Stimulated activated naive CD8-positive, alpha-beta T cell treated with anti-CD3 and anti-CD28 coated beads, Interleukin-15, amount 100 ng/mL, for 72 hours (primary cell): ENCODE results near the gene COX15.
A peak's percentile ranks its signal among the peaks of the same experiment; 100 is the strongest.
"Not testable (repeated sequence)": the region's sequence is repeated elsewhere in the genome, so short reads cannot be mapped to it uniquely, and the experiment has no call there.

Experiments
- ATAC-seq: fragments of 150-1000 bp; cut with Tn5 transposase; 2 replicates; pipeline ENCODE4 v1.10.0; 2021; ENCODE audit warnings: mild to moderate bottlenecking, moderate library complexity
- DNase-seq, 2 donors: peaks; one replicate each; pipeline ENCODE4 v3.0.0; 2021 to 2022
- H3K27ac Mint-ChIP-seq, 2 donors: one replicate each; pipeline ENCODE4 v1.8.0; 2022; ENCODE audit warnings: mild to moderate bottlenecking in 2 of 2, mixed read lengths in 2 of 2, moderate library complexity in 2 of 2
- H3K27me3 Mint-ChIP-seq: one replicate; pipeline ENCODE4 v1.8.0; 2022; ENCODE audit warnings: mixed read lengths
- H3K4me1 Mint-ChIP-seq: one replicate; pipeline ENCODE4 v1.8.0; 2022; ENCODE audit warnings: mild to moderate bottlenecking, mixed read lengths
- H3K4me3 Mint-ChIP-seq, 2 donors: one replicate each; pipeline ENCODE4 v1.8.0; 2022; ENCODE audit warnings: mild to moderate bottlenecking in 2 of 2, mixed read lengths in 2 of 2, moderate library complexity in 1 of 2
- H3K9me3 Mint-ChIP-seq, 2 donors: one replicate each; pipeline ENCODE4 v1.8.0; 2022; ENCODE audit warnings: mixed read lengths in 2 of 2

COX15 gene

DNA sequence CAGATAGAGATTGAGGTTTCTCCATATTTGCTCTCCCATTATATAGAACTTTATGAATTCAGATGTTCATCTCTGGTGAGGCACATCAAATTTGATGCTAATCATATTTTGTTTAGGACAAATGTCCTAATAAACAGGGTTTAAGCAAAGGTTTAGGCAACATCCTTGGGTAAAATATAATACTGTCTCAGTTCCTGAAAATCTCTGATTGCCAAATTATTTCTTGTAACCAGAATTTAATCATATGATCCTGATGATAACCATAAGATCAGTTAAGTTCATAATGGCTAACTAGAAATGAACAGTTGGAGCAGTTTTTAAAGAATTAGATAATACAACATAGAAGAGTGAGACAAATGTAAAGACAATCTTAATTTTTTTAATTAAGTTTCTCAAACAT, 18.7 kb upstream of the COX15 start:
- Mint-ChIP-seq H3K27ac (no peak overlapping the region), H3K4me3 (no peak overlapping the region), H3K9me3 (no peaks in the 10 kb centered on the region), H3K27me3 (no peaks in the 10 kb centered on the region), H3K4me1 (peaks cover 7% of the 10 kb centered on the region)
- DNase-seq (no peak), ATAC-seq (no peak)

DNA sequence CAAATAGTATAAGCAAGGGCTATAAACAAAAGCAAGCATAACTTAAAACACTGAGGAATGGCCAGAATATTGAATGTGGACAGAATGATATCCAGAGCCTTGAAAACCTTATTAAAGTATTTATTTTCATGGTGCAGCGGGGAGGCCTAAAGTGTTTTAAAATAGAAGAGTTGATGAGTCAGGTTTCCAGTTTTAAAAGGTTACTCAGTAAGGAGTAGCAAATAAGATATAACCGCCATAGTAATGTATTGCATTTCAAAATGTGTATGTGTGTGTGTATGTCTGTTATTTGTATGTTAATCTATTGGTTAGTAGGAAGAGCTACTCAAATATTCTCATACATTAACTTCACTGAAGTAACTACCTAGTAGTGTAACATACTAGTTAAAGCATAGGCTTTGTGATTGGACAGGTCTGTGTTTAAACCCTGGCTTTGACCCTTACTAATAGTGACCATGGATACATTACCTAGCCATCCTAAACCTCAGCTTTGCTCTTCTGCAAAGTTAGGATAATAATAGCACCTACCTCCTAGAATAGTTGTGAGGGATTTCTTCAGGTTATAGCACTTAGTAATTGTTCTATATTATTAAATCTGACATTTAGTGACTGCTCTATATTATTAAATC, 17.0 kb upstream of the COX15 start:
- no peak overlapping the region for H3K4me3 Mint-ChIP-seq
- ATAC-seq (no peak), DNase-seq (no peak)
- no peaks in the 10 kb centered on the region for H3K27me3 Mint-ChIP-seq
- no peaks in the 10 kb centered on the region for H3K9me3 Mint-ChIP-seq
- no peak overlapping the region for H3K27ac Mint-ChIP-seq
- peaks cover 7% of the 10 kb centered on the region for H3K4me1 Mint-ChIP-seq

DNA sequence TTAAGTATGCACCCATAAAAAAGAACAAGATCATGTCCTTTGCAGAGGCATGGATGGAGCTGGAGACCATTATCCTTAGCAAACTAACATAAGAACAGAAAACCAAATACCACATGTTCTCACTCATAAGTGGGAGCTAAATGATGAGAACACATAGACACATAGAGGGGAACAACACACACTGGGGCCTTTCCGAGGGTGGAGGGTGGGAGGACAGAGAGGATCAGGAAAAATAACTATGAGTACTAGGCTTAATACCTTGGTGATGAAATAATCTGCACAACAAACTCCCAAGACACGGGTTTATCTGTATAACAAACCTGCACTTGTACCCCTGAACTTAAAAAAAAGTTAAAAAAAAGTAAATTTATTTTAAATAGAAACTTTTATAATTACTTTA, 14.2 kb upstream of the COX15 start:
- ATAC-seq, H3K27me3 Mint-ChIP-seq, DNase-seq, H3K9me3 Mint-ChIP-seq, H3K27ac Mint-ChIP-seq, H3K4me3 Mint-ChIP-seq: not testable (repeated sequence)
- H3K4me1 Mint-ChIP-seq = peaks cover 21% of the 10 kb centered on the region

DNA sequence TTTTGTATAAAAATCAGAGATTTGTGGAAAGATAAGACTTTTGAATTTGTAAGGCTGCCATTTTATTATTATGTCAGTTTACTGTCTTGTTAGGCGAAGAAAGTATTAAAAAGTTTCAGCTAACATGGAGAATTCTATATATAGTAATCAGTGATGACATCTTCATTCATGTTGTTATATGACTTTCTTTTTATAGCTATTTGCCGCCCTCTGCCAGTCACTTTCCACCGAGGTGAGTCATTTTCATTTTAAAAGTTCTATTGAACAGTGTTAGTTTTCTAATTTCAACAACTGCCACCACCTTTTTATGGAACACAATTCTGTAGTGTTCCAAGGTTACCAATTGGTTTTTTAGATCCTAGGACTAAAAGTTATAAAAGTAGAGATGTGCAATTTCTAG, 11.9 kb upstream of the COX15 start:
- DNase-seq = no peak
- ATAC-seq = no peak
- Mint-ChIP-seq H3K9me3 (peaks cover 5 to 12% of the 10 kb centered on the region in 2 donors), H3K4me1 (peaks cover 19% of the 10 kb centered on the region), H3K27ac (no peak overlapping the region), H3K4me3 (no peak overlapping the region), H3K27me3 (no peaks in the 10 kb centered on the region)

GRCh38 chr10:99742701-99743100, 10.8 kb upstream of the COX15 start:
- Mint-ChIP-seq H3K27me3 (no peaks in the 10 kb centered on the region), H3K9me3 (peaks cover 5 to 12% of the 10 kb centered on the region in 2 donors), H3K4me1 (peaks cover 14% of the 10 kb centered on the region), H3K27ac (no peak overlapping the region), H3K4me3 (no peak overlapping the region)
- ATAC-seq (no peak), DNase-seq (no peak)

DNA sequence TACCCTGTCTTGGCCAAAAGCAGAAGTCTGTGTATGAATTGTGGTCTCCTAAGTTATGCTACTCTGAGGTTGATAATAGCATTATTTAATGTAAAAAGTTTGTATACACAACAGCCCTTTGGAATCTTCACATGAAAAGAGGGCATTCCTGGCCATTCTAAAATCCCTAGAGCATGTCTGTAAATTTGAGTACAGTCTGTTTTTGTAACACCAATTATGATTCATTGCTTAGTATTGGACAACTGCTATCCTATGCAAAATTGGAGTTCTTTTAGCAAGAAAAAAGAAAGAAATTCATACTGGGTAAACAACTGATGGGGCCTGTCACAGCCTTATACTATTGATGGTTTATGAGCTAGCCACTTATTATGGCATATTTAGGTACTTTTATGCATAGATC, 10.3 kb upstream of the COX15 start:
- peaks cover 14% of the 10 kb centered on the region for H3K4me1 Mint-ChIP-seq
- DNase-seq (no peak), ATAC-seq (no peak)
- H3K9me3 Mint-ChIP-seq = peaks cover 5 to 12% of the 10 kb centered on the region in 2 donors
- H3K4me3 Mint-ChIP-seq = no peak overlapping the region
- no peak overlapping the region for H3K27ac Mint-ChIP-seq
- no peaks in the 10 kb centered on the region for H3K27me3 Mint-ChIP-seq

DNA sequence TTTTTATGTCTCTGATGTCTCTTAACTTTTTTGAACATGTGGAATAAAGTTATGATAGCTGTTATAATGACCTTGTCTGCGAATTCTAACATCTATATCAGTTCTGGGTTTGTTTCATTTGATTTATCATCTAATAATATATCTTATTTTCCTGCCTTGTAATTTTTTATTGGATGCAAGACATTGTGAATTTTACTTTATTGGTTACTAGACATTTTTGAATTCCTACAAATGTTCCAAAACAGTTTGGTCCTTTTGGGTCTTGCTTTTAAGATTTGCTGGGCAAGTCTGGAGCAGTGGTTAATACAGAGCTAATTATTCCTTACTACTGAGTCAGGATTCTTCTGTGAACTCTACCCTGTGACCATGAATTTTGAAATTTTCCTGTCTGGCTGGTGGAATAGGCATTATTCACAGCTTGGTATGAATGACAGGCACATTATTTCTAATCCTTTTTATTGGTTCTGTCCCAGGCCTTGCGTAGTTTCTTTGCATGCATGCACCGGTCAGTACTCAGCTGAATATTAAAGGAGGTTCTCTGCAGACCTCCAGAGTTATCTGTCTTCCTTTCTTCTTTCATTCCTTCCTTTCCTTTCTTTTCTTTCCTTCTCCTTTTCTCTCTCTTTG, 9.1 kb upstream of the COX15 start:
- DNase-seq = no peak
- Mint-ChIP-seq H3K27ac (no peak overlapping the region), H3K27me3 (no peaks in the 10 kb centered on the region), H3K9me3 (peaks cover 5 to 12% of the 10 kb centered on the region in 2 donors), H3K4me1 (peaks cover 14% of the 10 kb centered on the region), H3K4me3 (no peak overlapping the region)
- no peak for ATAC-seq

DNA sequence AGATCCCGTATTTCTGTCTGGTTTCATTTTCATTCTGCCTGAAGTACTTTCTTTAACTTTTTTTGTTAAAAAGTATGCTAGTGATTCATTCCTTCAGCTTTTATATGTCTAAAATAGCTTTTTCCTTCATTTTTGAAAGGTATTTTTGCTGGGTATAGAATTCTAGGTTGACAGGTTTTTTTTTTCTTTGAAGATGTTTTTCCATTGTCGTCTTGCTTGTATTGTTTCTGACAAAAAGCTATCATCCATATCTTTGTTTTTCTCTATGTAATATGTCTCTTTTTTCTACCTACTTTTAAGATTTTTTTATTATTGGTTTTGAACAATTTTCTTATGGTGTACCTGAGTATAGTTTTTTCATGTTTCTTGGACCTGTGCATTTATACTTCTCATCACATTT, 8.3 kb upstream of the COX15 start:
- no peaks in the 10 kb centered on the region for H3K27me3 Mint-ChIP-seq
- H3K4me1 Mint-ChIP-seq = peaks cover 15% of the 10 kb centered on the region
- no peak for ATAC-seq
- DNase-seq = no peak
- no peak overlapping the region for H3K4me3 Mint-ChIP-seq
- H3K27ac Mint-ChIP-seq = no peak overlapping the region
- H3K9me3 Mint-ChIP-seq = peaks cover 5 to 12% of the 10 kb centered on the region in 2 donors

DNA sequence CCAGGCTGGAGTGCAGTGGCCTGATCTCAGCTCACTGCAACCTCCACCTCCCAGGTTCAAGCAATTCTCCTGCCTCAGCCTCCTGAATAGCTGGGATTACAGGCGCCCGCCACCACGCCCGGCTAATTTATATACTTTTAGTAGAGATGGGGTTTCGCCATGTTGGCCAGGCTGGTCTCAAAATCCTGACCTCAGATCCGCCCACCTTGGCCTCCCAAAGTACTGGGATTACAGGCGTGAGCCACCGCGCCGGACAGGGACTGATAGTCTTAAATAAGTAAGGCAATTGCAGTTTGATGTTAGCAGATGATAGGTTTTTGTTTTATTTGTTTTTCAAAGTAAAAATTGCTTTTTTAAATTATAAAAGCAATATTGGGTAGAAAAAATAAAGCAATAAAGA, 2.2 kb upstream of the COX15 start:
- H3K27ac Mint-ChIP-seq, ATAC-seq, DNase-seq, H3K9me3 Mint-ChIP-seq, H3K27me3 Mint-ChIP-seq: not testable (repeated sequence)
- Mint-ChIP-seq H3K4me1 (peaks cover 37% of the 10 kb centered on the region), H3K4me3 (peak overlapping the region in 1 of 2 donors; percentile 41)

DNA sequence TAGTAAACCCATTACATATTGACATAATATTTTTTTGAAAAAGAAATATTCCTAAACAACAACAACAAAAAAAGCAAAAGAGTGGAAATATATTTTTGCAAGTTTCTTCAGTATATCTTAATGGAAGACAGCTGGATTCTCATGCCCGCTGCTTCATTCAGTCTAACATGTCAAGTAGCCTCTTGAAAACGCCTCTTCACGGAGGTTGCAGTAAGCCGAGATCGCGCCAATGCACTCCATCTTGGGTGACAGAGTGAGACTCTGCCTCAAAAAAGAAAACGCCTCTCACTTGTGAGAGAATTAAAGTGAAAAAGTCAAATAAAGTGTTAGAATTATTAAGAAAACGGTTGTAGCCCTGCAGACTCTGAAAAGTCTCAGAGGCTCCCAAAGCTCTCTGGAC, 1.4 kb upstream of the COX15 start:
- Mint-ChIP-seq H3K9me3 (no peaks in the 10 kb centered on the region), H3K27ac (no peak overlapping the region), H3K4me3 (peak overlapping the region; percentile 99 to 100), H3K4me1 (peaks cover 37% of the 10 kb centered on the region), H3K27me3 (no peaks in the 10 kb centered on the region)
- ATAC-seq = no peak
- no peak for DNase-seq

DNA sequence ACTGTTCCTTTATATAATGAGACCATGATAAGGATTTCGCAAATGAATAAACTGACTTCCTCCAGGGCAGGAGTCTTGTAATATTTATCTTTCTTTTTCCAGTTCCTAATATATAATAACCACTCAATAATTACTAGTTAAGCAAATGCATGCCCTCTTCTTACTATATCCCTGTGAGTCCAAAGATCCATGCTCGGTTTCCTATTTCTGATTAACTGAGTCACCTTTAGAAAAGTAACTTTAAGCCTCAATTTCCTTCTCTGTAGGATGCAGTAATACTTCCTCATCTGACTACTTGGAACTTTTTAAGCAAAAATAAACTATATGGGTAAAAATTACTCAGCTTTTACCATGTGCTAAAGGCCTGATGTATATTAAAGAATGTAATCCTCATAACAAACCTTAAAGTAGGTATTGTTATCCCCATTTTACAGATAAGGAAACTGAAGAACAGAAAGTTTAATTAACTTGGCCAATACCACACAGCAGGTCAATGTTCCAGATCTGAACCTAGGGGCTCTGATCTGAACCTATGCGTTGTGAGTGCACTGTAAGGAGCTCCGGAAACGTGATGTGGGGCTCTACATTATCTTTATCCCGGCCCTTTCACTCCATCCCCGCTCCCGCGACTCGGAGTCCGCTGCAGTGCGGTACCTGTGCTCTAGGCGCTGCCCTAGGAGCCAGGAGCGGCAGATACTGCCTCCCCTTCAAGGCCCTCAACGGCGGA, 458 bp downstream of the COX15 start:
- Mint-ChIP-seq H3K27me3 (no peaks in the 10 kb centered on the region), H3K4me3 (peak overlapping the region; percentile 99 to 100), H3K9me3 (no peaks in the 10 kb centered on the region), H3K27ac (peak overlapping the region; percentile 100), H3K4me1 (peaks cover 37% of the 10 kb centered on the region)
- no peak for DNase-seq
- ATAC-seq = no peak

GRCh38 chr10:99730026-99730425, 1.9 kb downstream of the COX15 start:
- ATAC-seq (no peak), DNase-seq (no peak)
- no peaks in the 10 kb centered on the region for H3K27me3 Mint-ChIP-seq
- no peak overlapping the region for H3K4me3 Mint-ChIP-seq
- H3K4me1 Mint-ChIP-seq = peaks cover 33% of the 10 kb centered on the region
- H3K27ac Mint-ChIP-seq = no peak overlapping the region
- no peaks in the 10 kb centered on the region for H3K9me3 Mint-ChIP-seq

- Mint-ChIP-seq H3K4me1 (no peaks in the 10 kb centered on the region), H3K27me3 (no peaks in the 10 kb centered on the region), H3K9me3 (no peaks in the 10 kb centered on the region), H3K27ac (no peak overlapping the region), H3K4me3 (no peak overlapping the region)
- ATAC-seq (no peak), DNase-seq (no peak)
Measured at GRCh38 chr10:99720387-99720786, 11.5 kb downstream of the COX15 start.

- ATAC-seq (no peak), DNase-seq (no peak)
- H3K27me3 Mint-ChIP-seq = no peaks in the 10 kb centered on the region
- H3K27ac Mint-ChIP-seq = no peak overlapping the region
- H3K4me3 Mint-ChIP-seq = no peak overlapping the region
- no peaks in the 10 kb centered on the region for H3K9me3 Mint-ChIP-seq
- peaks cover 13% of the 10 kb centered on the region for H3K4me1 Mint-ChIP-seq
Measured at GRCh38 chr10:99714446-99714845, 17.5 kb downstream of the COX15 start.

DNA sequence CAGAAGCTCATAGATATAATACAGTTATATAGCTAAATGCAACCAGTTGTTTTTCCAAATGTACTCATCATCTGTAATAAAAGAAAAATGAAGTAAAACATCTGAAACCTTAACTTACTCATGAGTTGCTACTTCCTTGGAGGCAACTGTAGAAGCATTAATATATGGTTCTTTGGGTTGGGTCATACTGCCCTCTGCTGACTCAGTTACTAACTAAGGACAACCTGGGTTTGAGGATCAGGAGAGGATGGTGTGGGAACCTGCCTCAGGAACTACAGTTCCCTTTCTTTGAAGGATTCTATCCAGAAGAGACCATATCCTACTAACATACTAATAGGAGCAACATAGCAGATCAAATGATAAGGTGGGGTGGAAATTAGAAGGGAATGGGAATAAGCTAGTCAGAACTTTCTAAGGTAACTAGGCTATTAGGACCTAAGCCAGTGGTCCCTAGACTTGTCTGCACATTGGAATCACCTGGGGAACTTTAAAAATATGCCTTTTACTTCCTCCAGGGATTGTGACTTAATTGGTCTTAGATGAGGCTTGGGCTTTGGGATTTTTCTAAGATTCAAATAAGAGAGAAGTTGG, 20.7 kb downstream of the COX15 start:
- H3K9me3 Mint-ChIP-seq = no peaks in the 10 kb centered on the region
- no peaks in the 10 kb centered on the region for H3K27me3 Mint-ChIP-seq
- no peak overlapping the region for H3K27ac Mint-ChIP-seq
- ATAC-seq (peak; percentile 90), DNase-seq (peak; percentile 32 to 35)
- no peak overlapping the region for H3K4me3 Mint-ChIP-seq
- peaks cover 14% of the 10 kb centered on the region for H3K4me1 Mint-ChIP-seq
